C4-2B (cell line): ENCODE data around the gene SUPT4H1.

Source experiments
- ZFX ChIP-seq: fragments of 450-650 bp; IDR thresholded peaks from 2 replicates; pipeline ENCODE4 v1.6.1; 2017
- TF ChIP-seq, protein P1 (sequence below): fragments of 450-650 bp; conservative IDR thresholded peaks from 2 replicates; pipeline ENCODE4 v1.5.1; 2017; ENCODE audit warnings: mild to moderate bottlenecking

DNA sequence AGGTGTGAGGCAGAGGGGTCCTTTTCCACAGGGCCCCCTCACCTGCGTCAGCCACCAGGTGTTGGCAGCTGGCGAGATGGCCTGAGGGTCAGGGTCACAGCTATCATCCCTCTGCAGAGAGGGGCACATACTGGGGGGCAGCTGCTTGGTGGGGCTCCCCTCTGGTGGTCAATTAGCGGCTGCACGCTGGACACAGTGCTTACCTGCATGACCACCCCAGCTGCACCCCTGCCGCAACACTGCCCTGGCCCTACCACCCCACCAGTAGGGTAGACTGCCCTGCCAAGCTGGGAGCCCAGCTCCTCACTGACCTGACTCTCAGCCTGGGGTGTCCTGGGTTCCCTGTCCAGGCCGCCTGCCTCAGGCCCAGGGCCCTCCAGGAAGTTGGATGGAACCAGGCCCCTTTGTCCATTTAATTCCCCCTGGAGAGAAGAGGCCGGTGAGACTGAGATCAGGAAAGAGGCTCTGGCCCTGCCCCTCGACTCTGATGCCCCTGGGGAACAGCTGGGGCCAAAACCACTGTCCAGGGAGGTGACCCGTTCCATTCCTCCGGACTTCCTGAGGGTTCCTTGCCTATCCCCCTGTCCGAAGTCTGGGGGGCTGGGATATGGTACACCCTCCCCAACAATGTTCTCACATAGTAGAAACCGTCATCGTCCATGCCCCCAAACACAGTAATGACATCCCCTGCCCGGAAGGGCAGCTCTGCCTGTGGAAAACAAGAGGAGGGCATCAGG is 47.1 kb downstream of the SUPT4H1 start:
- TF ChIP-seq, protein P1, sequence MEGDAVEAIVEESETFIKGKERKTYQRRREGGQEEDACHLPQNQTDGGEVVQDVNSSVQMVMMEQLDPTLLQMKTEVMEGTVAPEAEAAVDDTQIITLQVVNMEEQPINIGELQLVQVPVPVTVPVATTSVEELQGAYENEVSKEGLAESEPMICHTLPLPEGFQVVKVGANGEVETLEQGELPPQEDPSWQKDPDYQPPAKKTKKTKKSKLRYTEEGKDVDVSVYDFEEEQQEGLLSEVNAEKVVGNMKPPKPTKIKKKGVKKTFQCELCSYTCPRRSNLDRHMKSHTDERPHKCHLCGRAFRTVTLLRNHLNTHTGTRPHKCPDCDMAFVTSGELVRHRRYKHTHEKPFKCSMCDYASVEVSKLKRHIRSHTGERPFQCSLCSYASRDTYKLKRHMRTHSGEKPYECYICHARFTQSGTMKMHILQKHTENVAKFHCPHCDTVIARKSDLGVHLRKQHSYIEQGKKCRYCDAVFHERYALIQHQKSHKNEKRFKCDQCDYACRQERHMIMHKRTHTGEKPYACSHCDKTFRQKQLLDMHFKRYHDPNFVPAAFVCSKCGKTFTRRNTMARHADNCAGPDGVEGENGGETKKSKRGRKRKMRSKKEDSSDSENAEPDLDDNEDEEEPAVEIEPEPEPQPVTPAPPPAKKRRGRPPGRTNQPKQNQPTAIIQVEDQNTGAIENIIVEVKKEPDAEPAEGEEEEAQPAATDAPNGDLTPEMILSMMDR: no peak
- TF ChIP-seq ZFX: no peak
